ENCODE results near the gene GLYATL3. TPM values are rescaled to one million over a fixed set of nuclear protein-coding genes. Genes with fewer than 3 reads are reported as not detected.

The GLYATL3 gene
- total RNA-seq, 1 donor from 2014 or later, result not detected

DNA sequence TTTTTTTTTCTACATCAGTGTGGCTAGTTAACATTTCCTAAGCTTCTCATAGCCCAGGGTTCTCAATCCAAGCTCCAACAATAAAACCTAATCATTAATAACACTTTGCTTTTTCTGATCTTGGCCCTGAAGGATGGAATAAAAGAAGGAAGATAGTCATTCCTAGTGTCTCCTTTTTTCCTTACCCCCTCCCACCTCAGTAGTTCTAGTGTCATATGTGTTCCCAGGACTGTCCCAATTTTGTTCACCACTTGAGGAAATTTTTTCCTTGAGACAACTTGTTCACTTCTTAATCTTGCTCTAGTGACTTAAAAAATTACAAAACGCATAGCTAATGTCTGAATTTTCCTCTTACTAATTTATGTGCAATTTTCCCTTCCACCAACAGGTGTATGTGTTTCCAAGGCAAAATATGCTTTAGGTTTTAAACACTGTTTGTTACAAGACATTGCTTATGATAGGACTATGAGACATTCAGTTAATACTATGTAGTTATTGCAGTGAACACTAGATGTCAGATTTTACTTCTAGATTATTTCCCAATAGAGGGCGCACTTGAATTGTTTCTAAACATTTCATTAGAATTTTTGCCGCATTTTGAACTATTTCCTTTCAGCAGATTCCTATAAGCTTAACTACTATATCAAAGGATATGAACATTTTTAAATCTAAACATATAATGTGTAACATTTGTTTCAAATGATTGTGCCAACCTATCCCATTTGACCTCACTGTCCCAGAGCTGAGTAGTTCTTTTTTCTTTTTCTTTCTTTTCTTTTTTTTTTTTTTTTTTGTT lies 32.2 kb downstream of the GLYATL3 start:
- Mint-ChIP-seq H3K27me3 (ENCODE audit: low read depth) (no peaks in the 10 kb centered on the region), H3K4me1 (peaks cover 2% of the 10 kb centered on the region), H3K4me3 (peak overlapping the region; percentile 55), H3K27ac (peak overlapping the region; percentile 52), H3K9me3 (no peaks in the 10 kb centered on the region), H3K36me3 (no peaks in the 10 kb centered on the region)
- TF ChIP-seq CTCF (IDR thresholded peaks at IDR 0.05; ENCODE audit: unreplicated experiment), result peak; percentile 82
- DNase-seq (ENCODE audit: low spot score in 2 of 2, unreplicated experiment in 2 of 2), result no peak

DNA sequence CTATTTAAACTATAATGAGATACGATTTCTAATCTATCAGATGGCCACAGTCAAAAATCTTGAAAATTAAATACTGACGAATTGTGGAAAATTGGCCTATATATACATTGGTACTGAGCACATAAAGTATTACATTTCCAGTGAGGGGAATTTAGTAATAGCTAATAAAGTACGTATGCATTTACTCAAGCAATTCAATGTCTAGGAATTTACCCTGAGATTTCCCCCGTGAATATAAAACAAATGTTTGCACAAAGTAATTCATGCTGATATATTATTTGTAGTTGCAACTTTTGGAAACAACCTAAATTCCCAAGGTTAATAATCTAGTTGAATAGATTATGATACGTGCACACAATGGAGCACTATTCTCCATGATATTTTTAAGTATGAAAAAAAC lies 36.1 kb downstream of the GLYATL3 start:
- DNase-seq (ENCODE audit: low spot score in 2 of 2, unreplicated experiment in 2 of 2), result no peak
- Mint-ChIP-seq H3K27me3 (ENCODE audit: low read depth) (no peaks in the 10 kb centered on the region), H3K36me3 (no peaks in the 10 kb centered on the region), H3K4me1 (peaks cover 7% of the 10 kb centered on the region), H3K4me3 (no peak overlapping the region), H3K27ac (no peak overlapping the region), H3K9me3 (no peaks in the 10 kb centered on the region)
- TF ChIP-seq CTCF (IDR thresholded peaks at IDR 0.05; ENCODE audit: unreplicated experiment), result no peak

DNA sequence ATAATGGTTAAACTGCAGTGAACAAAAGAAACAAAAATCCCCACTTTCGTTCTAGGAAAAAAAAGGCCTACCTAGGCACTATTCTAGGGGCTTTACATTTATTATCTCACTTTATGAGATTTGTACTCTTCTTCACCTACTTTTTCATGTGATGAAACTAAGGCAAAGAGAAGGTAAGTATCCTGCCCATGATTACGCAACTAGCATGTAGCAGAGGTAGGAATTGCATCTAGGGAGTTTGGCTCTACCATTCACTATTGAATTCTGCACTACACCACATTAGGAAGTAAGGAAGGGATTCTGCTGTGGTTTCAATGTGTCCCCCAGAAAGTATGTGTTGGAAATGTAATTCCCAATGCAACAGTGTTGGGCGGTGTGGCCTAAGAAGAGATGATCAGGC lies 39.4 kb downstream of the GLYATL3 start:
- peaks cover 12% of the 10 kb centered on the region for H3K4me1 Mint-ChIP-seq
- no peaks in the 10 kb centered on the region for H3K36me3 Mint-ChIP-seq
- no peak for DNase-seq (ENCODE audit: low spot score in 2 of 2, unreplicated experiment in 2 of 2)
- H3K4me3 Mint-ChIP-seq, result no peak overlapping the region
- no peaks in the 10 kb centered on the region for H3K27me3 Mint-ChIP-seq (ENCODE audit: low read depth)
- H3K9me3 Mint-ChIP-seq, result no peaks in the 10 kb centered on the region
- H3K27ac Mint-ChIP-seq, result no peak overlapping the region
- TF ChIP-seq CTCF (IDR thresholded peaks at IDR 0.05; ENCODE audit: unreplicated experiment), result no peak

GRCh38 chr6:49540614-49541013 lies 40.9 kb downstream of the GLYATL3 start:
- no peak for DNase-seq (ENCODE audit: low spot score in 2 of 2, unreplicated experiment in 2 of 2)
- Mint-ChIP-seq H3K4me3 (no peak overlapping the region), H3K27ac (no peak overlapping the region), H3K36me3 (no peaks in the 10 kb centered on the region), H3K4me1 (peaks cover 12% of the 10 kb centered on the region), H3K27me3 (ENCODE audit: low read depth) (no peaks in the 10 kb centered on the region), H3K9me3 (no peaks in the 10 kb centered on the region)
- no peak for TF ChIP-seq CTCF (IDR thresholded peaks at IDR 0.05; ENCODE audit: unreplicated experiment)

- H3K9me3 Mint-ChIP-seq, result no peaks in the 10 kb centered on the region
- no peak for DNase-seq (ENCODE audit: low spot score in 2 of 2, unreplicated experiment in 2 of 2)
- TF ChIP-seq CTCF (IDR thresholded peaks at IDR 0.05; ENCODE audit: unreplicated experiment), result no peak
Measured at GRCh38 chr6:49541210-49541724, 41.5 kb downstream of the GLYATL3 start.

More at GRCh38 chr6:49541210-49541724, 41.5 kb downstream of the GLYATL3 start:
- no peaks in the 10 kb centered on the region for H3K27me3 Mint-ChIP-seq (ENCODE audit: low read depth)
- no peak overlapping the region for H3K4me3 Mint-ChIP-seq
- H3K4me1 Mint-ChIP-seq, result peaks cover 14% of the 10 kb centered on the region
- H3K27ac Mint-ChIP-seq, result peak overlapping the region; percentile 54
- H3K36me3 Mint-ChIP-seq, result no peaks in the 10 kb centered on the region
